CD4-positive, CD25-positive, alpha-beta regulatory T cell (primary cell): ENCODE results near the gene SOX5. TPM values are rescaled to one million over a fixed set of nuclear protein-coding genes. Genes with fewer than 3 reads are reported as not detected.

Source experiments
- ATAC-seq, 2 donors: fragments of 150-1000 bp; cut with Tn5 transposase; one replicate each; pipeline ENCODE4 v1.10.0; 2021; ENCODE audit warnings: low read depth in 2 of 2, moderate number of reproducible peaks in 2 of 2, moderate library complexity in 1 of 2
- DNase-seq, 3 donors: peaks; one replicate each; pipeline versions ENCODE4 v3.0.0 to v3.0.0-alpha.2; 2012 to 2022; ENCODE audit warnings: mixed read lengths in 1 of 3
- H3K27ac ChIP-seq: one replicate; pipeline ENCODE4 v1.7.0; 2013; ENCODE audit warnings: mild to moderate bottlenecking, low read length; ENCODE audit not compliant: insufficient read depth, poor library complexity, severe bottlenecking
- H3K27me3 ChIP-seq: one replicate; pipeline ENCODE4 v1.7.0; 2013; ENCODE audit warnings: low read length; ENCODE audit not compliant: control insufficient read depth, insufficient read depth
- H3K36me3 ChIP-seq: one replicate; pipeline ENCODE4 v1.7.0; 2013; ENCODE audit warnings: mild to moderate bottlenecking, low read length, moderate library complexity; ENCODE audit not compliant: control insufficient read depth, insufficient read depth
- H3K4me1 ChIP-seq: 2 replicates; pipeline ENCODE4 v1.7.0; 2013; ENCODE audit warnings: mild to moderate bottlenecking, low read length; ENCODE audit not compliant: insufficient read depth, control insufficient read depth, poor library complexity, severe bottlenecking
- H3K4me3 ChIP-seq: one replicate; pipeline ENCODE4 v1.7.0; 2013; ENCODE audit warnings: low read depth, mild to moderate bottlenecking, low read length, moderate library complexity
- H3K9me3 ChIP-seq, 2 experiments: 1 replicate in 1 of 2; 2 replicates in 1 of 2; pipeline ENCODE4 v1.7.0; 2013; ENCODE audit warnings: low read length in 2 of 2, mild to moderate bottlenecking in 1 of 2, moderate library complexity in 1 of 2; ENCODE audit not compliant: control insufficient read depth in 2 of 2
- H3K27ac Mint-ChIP-seq, 3 donors: one replicate each; pipeline ENCODE4 v1.8.0; 2020 to 2022; ENCODE audit warnings: mild to moderate bottlenecking in 3 of 3, mixed read lengths in 3 of 3, moderate library complexity in 2 of 3
- H3K27me3 Mint-ChIP-seq: one replicate; pipeline ENCODE4 v1.8.0; 2022; ENCODE audit warnings: mild to moderate bottlenecking, mixed read lengths
- H3K36me3 Mint-ChIP-seq: one replicate; pipeline ENCODE4 v1.8.0; 2020; ENCODE audit warnings: mixed read lengths
- H3K4me1 Mint-ChIP-seq, 4 donors: one replicate each; pipeline ENCODE4 v1.8.0; 2020 to 2022; ENCODE audit warnings: mixed read lengths in 4 of 4, mild to moderate bottlenecking in 1 of 4
- H3K4me3 Mint-ChIP-seq, 4 donors: one replicate each; pipeline ENCODE4 v1.8.0; 2020 to 2022; ENCODE audit warnings: mild to moderate bottlenecking in 4 of 4, mixed read lengths in 4 of 4, moderate library complexity in 3 of 4
- H3K9me3 Mint-ChIP-seq, 7 donors: one replicate each; pipeline ENCODE4 v1.8.0; 2020 to 2022; ENCODE audit warnings: mixed read lengths in 7 of 7, mild to moderate bottlenecking in 3 of 7, moderate library complexity in 2 of 7
- polyA plus RNA-seq, 4 donors: library from polyadenylated mRNA; unstranded; fragments of 300-500 nt; fragmentation: Illumina TruSeq; gene quantifications; one replicate each; pipeline ENCODE4 v1.2.3, GENCODE V29; 2021
- total RNA-seq: library from RNA; stranded (reverse); gene quantifications from one replicate; pipeline ENCODE4 v1.2.3, GENCODE V29; 2022

SOX5 gene
- total and polyA plus RNA-seq, 5 donors from 2014 or later = not detected

- Mint-ChIP-seq H3K27ac (no peak overlapping the region), H3K27me3 (no peaks in the 10 kb centered on the region), H3K4me1 (no peaks in the 10 kb centered on the region), H3K36me3 (no peaks in the 10 kb centered on the region), H3K9me3 (peaks cover 0 to 8% (median 2%) of the 10 kb centered on the region in 7 donors), H3K4me3 (no peak overlapping the region)
- ATAC-seq (no peak), DNase-seq (no peak)
- Histone ChIP-seq H3K27ac (no peak overlapping the region), H3K27me3 (no peaks in the 10 kb centered on the region), H3K4me3 (no peak overlapping the region), H3K9me3 (no peaks in the 10 kb centered on the region), H3K36me3 (no peaks in the 10 kb centered on the region), H3K4me1 (no peaks in the 10 kb centered on the region)
Observed at GRCh38 chr12:23555180-23555824, 394.2 kb downstream of the SOX5 start.

- no peaks in the 10 kb centered on the region for H3K36me3 ChIP-seq
- peaks cover 0 to 5% (median 2%) of the 10 kb centered on the region in 7 donors for H3K9me3 Mint-ChIP-seq
- no peaks in the 10 kb centered on the region for H3K27me3 ChIP-seq
- no peaks in the 10 kb centered on the region for H3K4me1 Mint-ChIP-seq
- H3K27ac Mint-ChIP-seq = no peak overlapping the region
- H3K4me1 ChIP-seq = no peaks in the 10 kb centered on the region
- H3K4me3 Mint-ChIP-seq = no peak overlapping the region
- ATAC-seq (no peak), DNase-seq (no peak)
- H3K27ac ChIP-seq = no peak overlapping the region
- no peaks in the 10 kb centered on the region for H3K9me3 ChIP-seq
- no peaks in the 10 kb centered on the region for H3K27me3 Mint-ChIP-seq
- H3K4me3 ChIP-seq = no peak overlapping the region
- no peaks in the 10 kb centered on the region for H3K36me3 Mint-ChIP-seq
Observed at GRCh38 chr12:23552417-23552816, 397.1 kb downstream of the SOX5 start.

DNA sequence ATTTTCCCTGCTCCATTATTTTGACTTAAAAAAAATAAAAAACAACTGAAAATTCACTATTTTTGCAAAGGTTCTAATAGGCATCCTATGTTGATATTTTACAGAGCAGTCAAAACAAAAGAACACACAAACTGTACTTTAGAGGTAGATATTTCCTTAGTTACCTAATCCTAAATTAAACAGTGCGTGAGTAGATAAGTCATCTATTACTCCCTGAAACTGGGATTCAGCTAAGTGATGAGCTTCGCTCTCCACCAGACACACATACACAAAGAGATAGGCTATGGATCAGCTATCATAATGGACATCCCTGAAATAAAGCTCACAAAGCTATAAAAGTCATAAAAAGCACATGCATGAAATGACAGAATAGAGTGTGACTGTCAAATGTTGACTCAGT lies 398.7 kb downstream of the SOX5 start:
- no peak overlapping the region for H3K4me3 ChIP-seq
- no peaks in the 10 kb centered on the region for H3K36me3 ChIP-seq
- no peaks in the 10 kb centered on the region for H3K4me1 Mint-ChIP-seq
- H3K9me3 Mint-ChIP-seq = peaks cover 0 to 7% (median 4%) of the 10 kb centered on the region in 7 donors
- DNase-seq (no peak), ATAC-seq (no peak)
- H3K9me3 ChIP-seq = no peaks in the 10 kb centered on the region
- no peaks in the 10 kb centered on the region for H3K4me1 ChIP-seq
- H3K27me3 Mint-ChIP-seq = no peaks in the 10 kb centered on the region
- H3K27ac ChIP-seq = no peak overlapping the region
- peak overlapping the region in 1 of 4 donors; percentile 32 for H3K4me3 Mint-ChIP-seq
- no peaks in the 10 kb centered on the region for H3K27me3 ChIP-seq
- no peaks in the 10 kb centered on the region for H3K36me3 Mint-ChIP-seq
- no peak overlapping the region for H3K27ac Mint-ChIP-seq

GRCh38 chr12:23548742-23549141 lies 400.7 kb downstream of the SOX5 start:
- no peak for DNase-seq
- Mint-ChIP-seq H3K27ac (no peak overlapping the region), H3K4me3 (no peak overlapping the region), H3K9me3 (peaks cover 0 to 7% (median 4%) of the 10 kb centered on the region in 7 donors), H3K36me3 (no peaks in the 10 kb centered on the region), H3K27me3 (no peaks in the 10 kb centered on the region), H3K4me1 (no peaks in the 10 kb centered on the region)
- Histone ChIP-seq H3K27me3 (no peaks in the 10 kb centered on the region), H3K4me1 (no peaks in the 10 kb centered on the region), H3K4me3 (no peak overlapping the region), H3K27ac (no peak overlapping the region), H3K36me3 (no peaks in the 10 kb centered on the region), H3K9me3 (no peaks in the 10 kb centered on the region)
- ATAC-seq = no peak

DNA sequence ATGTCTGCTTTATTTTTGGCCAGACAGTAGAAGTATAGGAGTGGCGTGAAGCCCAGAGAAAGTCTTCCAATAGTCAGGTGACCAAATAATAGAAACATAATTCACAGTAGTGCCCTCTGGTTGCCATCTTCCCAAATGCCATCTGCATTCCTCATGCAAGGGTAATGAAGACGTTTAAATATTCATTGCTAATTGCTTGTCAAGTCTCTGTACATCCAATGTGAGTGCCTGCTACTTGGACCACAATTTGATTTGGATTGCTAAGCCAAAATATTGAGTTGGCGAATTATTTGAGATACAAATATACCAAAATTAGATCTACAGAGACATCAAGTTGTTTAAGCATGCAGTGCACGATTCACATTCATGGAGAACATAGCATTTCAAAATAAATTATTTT lies 402.7 kb downstream of the SOX5 start:
- peaks cover 2 to 7% (median 4%) of the 10 kb centered on the region in 7 donors for H3K9me3 Mint-ChIP-seq
- DNase-seq (no peak), ATAC-seq (no peak)
- Histone ChIP-seq H3K36me3 (no peaks in the 10 kb centered on the region), H3K4me1 (no peaks in the 10 kb centered on the region), H3K27ac (no peak overlapping the region), H3K27me3 (no peaks in the 10 kb centered on the region), H3K4me3 (no peak overlapping the region), H3K9me3 (no peaks in the 10 kb centered on the region)
- no peaks in the 10 kb centered on the region for H3K36me3 Mint-ChIP-seq
- no peak overlapping the region for H3K4me3 Mint-ChIP-seq
- no peaks in the 10 kb centered on the region for H3K27me3 Mint-ChIP-seq
- no peaks in the 10 kb centered on the region for H3K4me1 Mint-ChIP-seq
- H3K27ac Mint-ChIP-seq = no peak overlapping the region

DNA sequence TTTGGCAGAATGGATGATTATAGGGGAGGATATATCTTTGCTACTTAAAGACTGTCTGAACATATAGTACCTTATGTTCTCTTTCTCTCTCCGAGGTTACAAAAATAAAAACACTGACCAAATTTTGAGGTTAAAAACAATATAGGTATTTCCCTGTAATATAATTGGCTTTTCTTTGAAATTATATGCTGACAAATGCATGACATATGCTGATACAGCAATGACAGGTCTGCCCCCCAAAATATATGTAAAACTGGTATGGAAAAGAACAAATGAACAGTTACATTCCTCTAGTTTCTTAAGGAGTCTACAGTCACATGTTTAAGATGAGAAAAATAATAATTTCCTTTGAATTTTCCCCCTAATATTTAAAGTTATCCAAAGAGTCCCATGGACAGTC lies 405.7 kb downstream of the SOX5 start:
- Histone ChIP-seq H3K9me3 (no peaks in the 10 kb centered on the region), H3K4me3 (no peak overlapping the region), H3K36me3 (no peaks in the 10 kb centered on the region), H3K27ac (no peak overlapping the region), H3K4me1 (no peaks in the 10 kb centered on the region), H3K27me3 (no peaks in the 10 kb centered on the region)
- H3K4me3 Mint-ChIP-seq = no peak overlapping the region
- no peak overlapping the region for H3K27ac Mint-ChIP-seq
- H3K9me3 Mint-ChIP-seq = peaks cover 0 to 8% (median 5%) of the 10 kb centered on the region in 7 donors
- no peak for DNase-seq
- H3K4me1 Mint-ChIP-seq = no peaks in the 10 kb centered on the region
- ATAC-seq = no peak
- no peaks in the 10 kb centered on the region for H3K27me3 Mint-ChIP-seq
- H3K36me3 Mint-ChIP-seq = no peaks in the 10 kb centered on the region

GRCh38 chr12:23542187-23542586 lies 407.3 kb downstream of the SOX5 start:
- Histone ChIP-seq H3K27ac (no peak overlapping the region), H3K4me3 (no peak overlapping the region), H3K27me3 (no peaks in the 10 kb centered on the region), H3K36me3 (no peaks in the 10 kb centered on the region), H3K4me1 (no peaks in the 10 kb centered on the region), H3K9me3 (no peaks in the 10 kb centered on the region)
- Mint-ChIP-seq H3K27ac (no peak overlapping the region), H3K27me3 (no peaks in the 10 kb centered on the region), H3K36me3 (no peaks in the 10 kb centered on the region), H3K4me3 (no peak overlapping the region), H3K4me1 (no peaks in the 10 kb centered on the region), H3K9me3 (peaks cover 0 to 8% (median 5%) of the 10 kb centered on the region in 7 donors)
- DNase-seq (no peak), ATAC-seq (no peak)

DNA sequence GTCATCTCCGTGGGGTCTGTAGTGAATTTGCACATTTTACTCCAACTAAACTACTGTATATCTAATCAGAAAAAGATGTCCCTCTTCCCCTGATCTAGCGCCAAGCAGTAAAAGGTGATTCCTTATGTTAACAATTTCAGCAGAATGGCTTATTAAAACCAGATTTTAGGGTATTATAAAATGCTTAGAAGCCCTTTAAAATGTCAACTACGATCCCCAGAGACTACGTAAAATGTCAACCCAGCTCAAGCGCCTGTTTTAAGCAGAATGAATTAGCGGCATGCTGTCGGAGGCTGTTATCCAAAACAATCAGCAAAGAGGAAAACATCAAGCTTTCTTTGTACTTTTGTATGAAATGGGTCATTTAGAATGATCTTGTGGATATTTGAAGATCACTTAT lies 408.9 kb downstream of the SOX5 start:
- ATAC-seq = no peak
- no peak for DNase-seq
- Mint-ChIP-seq H3K9me3 (peaks cover 0 to 8% (median 2%) of the 10 kb centered on the region in 7 donors), H3K4me3 (no peak overlapping the region), H3K4me1 (no peaks in the 10 kb centered on the region), H3K27ac (no peak overlapping the region), H3K27me3 (no peaks in the 10 kb centered on the region), H3K36me3 (no peaks in the 10 kb centered on the region)
- Histone ChIP-seq H3K4me3 (no peak overlapping the region), H3K36me3 (no peaks in the 10 kb centered on the region), H3K27me3 (no peaks in the 10 kb centered on the region), H3K27ac (no peak overlapping the region), H3K4me1 (no peaks in the 10 kb centered on the region), H3K9me3 (no peaks in the 10 kb centered on the region)
